ENCODE data around the gene LDB2. TPM values are rescaled to one million over a fixed set of nuclear protein-coding genes. Genes with fewer than 3 reads are reported as not detected.

The LDB2 gene
- total and polyA plus RNA-seq, 2 donors (not counting 3 experiments of a cell fraction or from before 2014, with no cell fraction given) = 127 to 223 TPM

DNA sequence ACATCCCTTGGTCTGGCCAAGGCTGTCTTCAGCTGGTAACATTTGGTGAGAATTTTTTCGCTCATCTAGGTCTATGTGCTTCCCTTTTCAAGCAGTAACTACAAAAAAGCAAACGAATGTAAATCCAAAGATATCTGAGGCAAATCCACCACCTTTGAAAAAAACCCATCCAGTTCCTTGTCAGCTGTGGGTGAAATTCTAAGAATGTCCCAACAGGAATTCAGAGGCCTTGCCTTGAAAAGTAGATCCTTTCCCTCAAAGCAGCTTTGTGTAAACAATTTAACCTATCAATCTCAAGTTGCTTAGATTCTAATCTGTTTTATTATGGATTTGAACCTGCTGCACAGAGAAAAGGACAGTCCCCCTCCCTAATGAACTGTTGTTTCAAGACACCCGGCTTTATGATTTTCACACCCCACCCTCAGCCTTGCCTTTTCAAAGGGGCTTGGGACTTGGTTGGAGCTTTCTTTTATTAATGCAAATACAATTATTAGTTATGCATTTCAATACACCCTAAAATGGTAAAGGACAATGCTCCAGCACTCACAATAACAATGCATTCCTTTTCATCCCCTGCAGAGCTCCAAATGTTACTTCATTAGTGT lies 166.6 kb downstream of the LDB2 start:
- POLR2A ChIA-PET = no interaction called here

More for the DNA sequence above, 166.6 kb downstream of the LDB2 start:
- TF ChIP-seq, protein P1, sequence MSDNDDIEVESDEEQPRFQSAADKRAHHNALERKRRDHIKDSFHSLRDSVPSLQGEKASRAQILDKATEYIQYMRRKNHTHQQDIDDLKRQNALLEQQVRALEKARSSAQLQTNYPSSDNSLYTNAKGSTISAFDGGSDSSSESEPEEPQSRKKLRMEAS (IDR thresholded peaks at IDR 0.05; ENCODE audit: insufficient read depth, insufficient read length) = no peak
- TF ChIP-seq EZH2 (IDR thresholded peaks at IDR 0.05; ENCODE audit: borderline replicate concordance, low read depth, low read length, severe bottlenecking) (no peak), GATA2 (IDR thresholded peaks at IDR 0.05; ENCODE audit: insufficient read depth, insufficient read length, low read depth, low read length) (no peak), JUN (IDR thresholded peaks at IDR 0.05; ENCODE audit: borderline replicate concordance, insufficient read depth, insufficient read length, low read depth) (no peak), POLR2AphosphoS5 (IDR thresholded peaks at IDR 0.05; ENCODE audit: insufficient read depth, low read depth, low read length) (no peak), POLR2A (IDR thresholded peaks at IDR 0.05; ENCODE audit: low read depth, low read length) (no peak)
- TF ChIP-seq, protein P2, sequence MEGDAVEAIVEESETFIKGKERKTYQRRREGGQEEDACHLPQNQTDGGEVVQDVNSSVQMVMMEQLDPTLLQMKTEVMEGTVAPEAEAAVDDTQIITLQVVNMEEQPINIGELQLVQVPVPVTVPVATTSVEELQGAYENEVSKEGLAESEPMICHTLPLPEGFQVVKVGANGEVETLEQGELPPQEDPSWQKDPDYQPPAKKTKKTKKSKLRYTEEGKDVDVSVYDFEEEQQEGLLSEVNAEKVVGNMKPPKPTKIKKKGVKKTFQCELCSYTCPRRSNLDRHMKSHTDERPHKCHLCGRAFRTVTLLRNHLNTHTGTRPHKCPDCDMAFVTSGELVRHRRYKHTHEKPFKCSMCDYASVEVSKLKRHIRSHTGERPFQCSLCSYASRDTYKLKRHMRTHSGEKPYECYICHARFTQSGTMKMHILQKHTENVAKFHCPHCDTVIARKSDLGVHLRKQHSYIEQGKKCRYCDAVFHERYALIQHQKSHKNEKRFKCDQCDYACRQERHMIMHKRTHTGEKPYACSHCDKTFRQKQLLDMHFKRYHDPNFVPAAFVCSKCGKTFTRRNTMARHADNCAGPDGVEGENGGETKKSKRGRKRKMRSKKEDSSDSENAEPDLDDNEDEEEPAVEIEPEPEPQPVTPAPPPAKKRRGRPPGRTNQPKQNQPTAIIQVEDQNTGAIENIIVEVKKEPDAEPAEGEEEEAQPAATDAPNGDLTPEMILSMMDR (IDR thresholded peaks at IDR 0.05; ENCODE audit: extremely low read depth in 1 of 2, insufficient read depth in 1 of 2, low read depth in 1 of 2, low read length in 2 of 2) = no peak
- Histone ChIP-seq H3K9me1 (replicated peaks; ENCODE audit: control insufficient read depth, extremely low read depth, insufficient read depth, low read length) (no peaks in the 10 kb centered on the region), H3K4me2 (ENCODE audit: insufficient read depth, low read length) (no peak overlapping the region), H3K9me3 (replicated peaks; ENCODE audit: control insufficient read depth, insufficient read depth, low read length) (no peaks in the 10 kb centered on the region), H4K20me1 (replicated peaks; ENCODE audit: control insufficient read depth, extremely low read depth, insufficient read depth, low read length) (no peaks in the 10 kb centered on the region), H3K27me3 (ENCODE audit: control insufficient read depth in 2 of 2, insufficient read depth in 2 of 2, low read length in 2 of 2) (no peaks in the 10 kb centered on the region), H3K27ac (ENCODE audit: insufficient read depth, low read depth, low read length) (no peak overlapping the region), H3K4me3 (replicated peaks in 1 of 3; ENCODE audit: insufficient read depth in 1 of 3, low read depth in 1 of 3, low read length in 3 of 3) (no peak overlapping the region), H3K4me1 (ENCODE audit: control insufficient read depth, extremely low read depth, insufficient read depth, low read length) (no peaks in the 10 kb centered on the region), H3K9ac (replicated peaks; ENCODE audit: extremely low read depth, insufficient read depth, low read length) (no peak overlapping the region), H3K36me3 (ENCODE audit: control insufficient read depth in 2 of 2, extremely low read depth in 1 of 2, insufficient read depth in 2 of 2, low read length in 2 of 2) (peaks cover 3 to 4% of the 10 kb centered on the region in 2 experiments), H2AFZ (ENCODE audit: low read depth, low read length) (no peak overlapping the region), H3K79me2 (ENCODE audit: control insufficient read depth, insufficient read depth, low read length) (no peaks in the 10 kb centered on the region)
- intact Hi-C loops (cut with micrococcal nuclease) (no loop called here), dilution Hi-C loops (cut with MboI; ENCODE audit: extremely low pct_ligation_motif_present, low sequenced_read_pairs) (no loop called here)
- DNase-seq (ENCODE audit: low read depth, low spot score) = no peak
- CTCF ChIA-PET = interaction anchor here (0.8 to 1.0 kb wide), 2 partner anchors 19 to 32 kb away, joined by 3 read pairs; no protein-coding TSS in a partner anchor
- BruUV-seq (replicated peaks) = no TSS peak
- FAIRE-seq = no peak
